CD4-positive, alpha-beta T cell treated with Interleukin-15 for 1 hour (primary cell): ENCODE results near the gene GPR89A.
"Not testable (repeated sequence)": the region's sequence is repeated elsewhere in the genome, so short reads cannot be mapped to it uniquely, and the experiment has no call there.

Experiments
- DNase-seq: peaks from one replicate; pipeline ENCODE4 v3.0.0-alpha.2; 2020

The GPR89A gene

DNA sequence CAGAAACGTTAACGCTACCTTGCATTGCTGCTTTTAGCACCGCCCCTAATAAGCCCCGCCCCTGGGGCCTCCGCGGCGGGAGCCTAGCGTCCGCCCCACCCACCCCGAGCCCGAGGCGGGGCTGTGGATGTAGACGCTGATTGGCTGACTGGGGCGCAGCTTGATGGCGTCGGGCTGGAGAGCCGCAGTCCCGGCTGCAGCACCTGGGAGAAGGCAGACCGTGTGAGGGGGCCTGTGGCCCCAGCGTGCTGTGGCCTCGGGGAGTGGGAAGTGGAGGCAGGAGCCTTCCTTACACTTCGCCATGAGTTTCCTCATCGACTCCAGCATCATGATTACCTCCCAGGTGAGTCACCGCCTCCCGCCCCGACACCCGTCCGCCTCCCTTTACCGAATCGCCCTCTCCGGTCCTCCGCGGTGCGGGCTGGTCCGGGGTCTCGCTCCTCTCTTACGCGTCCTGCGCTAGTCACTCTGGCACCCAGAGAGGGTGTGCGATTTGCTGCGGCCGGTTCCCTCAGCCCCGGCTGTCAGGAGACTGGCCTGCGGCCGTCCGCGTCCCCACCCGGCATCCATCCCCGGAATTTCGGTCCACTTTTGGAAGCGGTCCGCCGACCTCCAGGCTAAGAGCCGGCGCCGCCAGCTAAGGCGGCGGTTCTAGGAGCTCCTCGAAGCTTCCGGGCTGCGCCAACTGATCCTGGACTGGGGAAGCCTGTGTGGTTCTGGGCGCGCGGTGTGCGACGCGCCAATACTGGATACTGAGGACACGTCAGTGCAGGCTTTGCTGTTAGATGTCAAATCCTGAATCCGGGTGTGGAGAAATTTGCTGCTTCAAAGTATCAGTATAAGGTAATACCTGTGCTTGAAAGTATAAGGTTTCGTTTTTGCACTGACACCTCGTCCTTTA is at the start of gene GPR89A:
GPR89A (plus strand) TSS at position 156 of the 901 bp plus-strand sequence; CDS start at position 302, 146 bp downstream.
- DNase-seq: peak; percentile 96

DNA sequence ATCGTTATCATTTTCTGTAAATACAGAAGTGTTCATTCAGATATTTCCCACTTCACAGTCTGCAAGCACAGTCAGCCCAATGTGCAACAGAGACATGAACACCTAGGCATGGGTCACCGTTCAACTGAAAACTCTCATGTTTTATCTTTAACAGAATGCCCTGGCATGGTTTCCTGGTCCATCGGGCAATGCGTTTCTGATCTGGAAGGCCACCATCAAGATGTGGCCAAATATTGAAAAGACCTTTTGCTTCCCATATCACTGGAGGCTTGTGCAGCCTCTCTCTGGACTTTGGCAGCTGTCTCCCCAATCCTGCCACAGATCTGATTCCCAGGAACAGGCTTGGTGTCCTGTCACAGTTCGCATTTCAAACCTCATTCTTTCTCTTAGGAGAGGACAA is 21.0 kb upstream of the GPR89A start:
- DNase-seq: not testable (repeated sequence)

DNA sequence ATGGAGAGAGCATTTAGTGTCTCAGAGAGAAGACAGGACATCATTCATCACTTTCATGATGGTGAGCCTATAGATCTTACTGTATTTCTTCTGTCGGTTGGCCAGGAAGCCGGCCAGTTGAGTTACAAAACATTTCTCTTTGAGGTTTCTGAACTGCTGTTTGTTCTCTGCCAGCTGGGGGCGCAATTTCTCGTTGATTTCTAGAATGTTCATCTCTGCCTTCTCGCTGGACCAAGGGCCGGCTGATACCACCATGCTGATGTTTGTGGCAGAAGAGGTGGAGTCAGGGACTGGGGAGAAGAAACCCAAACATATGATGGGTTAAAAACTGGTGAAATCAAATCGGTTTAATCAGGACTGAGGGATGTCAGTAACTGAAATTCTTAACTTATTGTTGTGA is 17.0 kb upstream of the GPR89A start:
- peak; percentile 24 for DNase-seq

GRCh38 chr1:145592347-145592746 is 15.4 kb upstream of the GPR89A start:
- not testable (repeated sequence) for DNase-seq

DNA sequence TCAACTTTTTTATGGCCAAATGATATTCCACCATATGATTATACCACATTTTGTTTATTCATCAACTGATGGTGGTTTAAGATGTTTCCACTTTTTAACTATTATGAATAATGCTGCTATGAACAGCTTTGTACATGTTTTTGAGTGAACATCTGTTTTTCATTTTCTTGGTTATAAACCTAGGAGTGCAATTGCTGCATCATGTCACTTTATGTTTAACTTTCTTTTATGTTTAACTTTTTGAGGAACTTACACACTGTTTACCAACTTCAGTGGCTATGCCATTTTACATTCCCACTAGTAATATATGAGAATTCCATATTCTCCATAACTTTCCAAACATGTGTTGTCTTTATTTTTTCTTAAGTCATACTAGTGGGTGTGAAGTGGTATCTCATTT is 12.4 kb upstream of the GPR89A start:
- DNase-seq: not testable (repeated sequence)

- DNase-seq: not testable (repeated sequence)
Measured at GRCh38 chr1:145596236-145596635, 11.6 kb upstream of the GPR89A start.

DNA sequence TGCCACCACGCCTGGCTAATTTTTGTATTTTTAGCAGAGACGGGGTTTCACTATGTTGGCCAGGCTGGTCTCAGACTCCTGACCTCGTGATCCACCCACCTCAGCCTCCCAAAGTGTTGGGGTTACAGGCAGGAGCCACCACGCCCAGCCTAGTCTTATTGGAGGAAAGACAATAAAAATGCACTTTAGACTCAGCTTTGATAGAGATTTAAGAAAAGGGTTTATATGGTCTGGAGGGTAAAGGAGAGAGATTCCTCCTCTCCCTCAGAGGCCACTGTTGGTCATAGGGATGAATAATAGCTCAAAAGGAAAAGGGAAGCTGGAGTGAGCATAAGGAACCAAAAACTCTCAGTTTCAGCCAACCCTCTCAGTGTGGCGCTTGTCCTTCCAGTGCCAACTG is 8.4 kb upstream of the GPR89A start:
- not testable (repeated sequence) for DNase-seq

GRCh38 chr1:145601593-145601992 is 6.2 kb upstream of the GPR89A start:
- DNase-seq: no peak

- not testable (repeated sequence) for DNase-seq
Measured at GRCh38 chr1:145606840-145607239, 948 bp upstream of the GPR89A start.

DNA sequence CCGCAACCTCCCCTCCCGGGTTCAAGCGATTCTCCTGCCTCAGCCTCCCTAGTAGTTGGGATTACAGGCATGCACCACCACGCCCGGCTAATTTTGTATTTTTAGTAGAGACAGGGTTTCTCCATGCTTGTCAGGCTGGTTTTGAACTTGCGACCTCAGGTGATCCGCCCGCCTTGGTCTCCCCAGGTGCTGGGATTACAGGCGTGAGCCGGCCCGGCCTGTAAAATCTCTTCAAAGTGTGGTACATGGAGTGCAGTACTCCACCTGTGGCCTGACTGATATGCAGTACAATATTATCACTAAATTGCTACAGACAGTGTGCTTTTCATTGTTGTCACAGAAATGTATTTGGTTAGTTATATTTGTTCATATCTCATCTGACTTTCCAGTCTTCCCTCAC is 499 bp upstream of the GPR89A start:
- DNase-seq: not testable (repeated sequence)

DNA sequence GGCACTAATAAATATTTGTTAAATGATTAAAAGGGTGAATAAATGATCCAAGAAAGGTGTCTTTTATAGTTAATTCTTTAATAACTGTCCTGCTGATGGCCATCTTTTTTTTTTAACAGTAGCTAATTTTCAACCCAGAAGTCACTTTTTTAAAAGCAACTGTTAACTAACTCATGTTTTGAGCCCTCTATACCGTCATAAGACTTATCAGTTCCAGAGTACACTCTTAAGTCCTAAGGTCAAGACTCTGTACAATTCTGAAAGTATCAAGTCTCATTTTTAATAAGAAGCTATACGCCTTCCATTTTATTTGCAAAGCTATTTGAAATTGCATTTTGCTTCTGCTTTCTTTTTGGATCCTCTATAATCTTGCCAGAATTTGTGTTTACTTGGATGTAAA is 3.0 kb downstream of the GPR89A start:
- DNase-seq: not testable (repeated sequence)

GRCh38 chr1:145620073-145620472 is 12.3 kb downstream of the GPR89A start:
- not testable (repeated sequence) for DNase-seq

- DNase-seq: not testable (repeated sequence)
Measured at GRCh38 chr1:145622177-145622576, 14.4 kb downstream of the GPR89A start.

DNA sequence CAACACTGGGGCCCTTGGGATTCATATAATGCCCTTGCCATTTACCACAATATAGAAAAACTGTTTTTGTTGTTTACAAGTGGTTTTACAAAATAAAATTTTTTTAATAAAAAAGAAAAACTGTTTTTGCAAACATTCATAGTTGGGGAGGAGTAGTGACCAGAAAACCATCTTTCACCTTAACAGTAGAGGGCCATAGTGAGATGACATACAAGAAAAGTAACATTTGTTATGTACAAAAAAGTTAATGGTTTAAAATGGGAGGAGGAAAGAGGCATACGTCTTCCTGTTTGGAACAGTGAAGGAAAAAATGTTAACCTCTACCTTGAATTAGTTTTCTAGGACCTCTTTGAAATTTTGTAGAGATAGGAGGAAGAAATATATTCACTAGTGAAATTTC is 28.4 kb downstream of the GPR89A start:
- DNase-seq: not testable (repeated sequence)

DNA sequence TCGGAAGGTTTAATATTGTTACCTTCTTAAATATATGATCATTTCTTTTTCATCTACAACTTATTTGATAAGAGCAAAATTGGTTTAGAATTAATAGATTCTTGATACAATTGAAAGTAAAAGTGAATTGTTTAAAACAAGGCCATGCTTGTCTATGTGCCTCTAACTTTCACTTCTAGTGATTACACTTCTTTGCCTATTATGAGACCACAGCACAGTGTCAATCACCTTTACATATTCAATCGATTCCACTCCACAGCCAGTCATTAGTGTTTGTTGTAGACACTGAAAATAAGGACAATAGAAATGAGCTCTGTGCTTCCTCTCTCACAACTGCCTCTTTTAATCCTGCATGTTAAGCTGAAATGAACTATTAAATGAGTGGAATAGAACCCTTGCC is 34.1 kb downstream of the GPR89A start:
- not testable (repeated sequence) for DNase-seq

DNA sequence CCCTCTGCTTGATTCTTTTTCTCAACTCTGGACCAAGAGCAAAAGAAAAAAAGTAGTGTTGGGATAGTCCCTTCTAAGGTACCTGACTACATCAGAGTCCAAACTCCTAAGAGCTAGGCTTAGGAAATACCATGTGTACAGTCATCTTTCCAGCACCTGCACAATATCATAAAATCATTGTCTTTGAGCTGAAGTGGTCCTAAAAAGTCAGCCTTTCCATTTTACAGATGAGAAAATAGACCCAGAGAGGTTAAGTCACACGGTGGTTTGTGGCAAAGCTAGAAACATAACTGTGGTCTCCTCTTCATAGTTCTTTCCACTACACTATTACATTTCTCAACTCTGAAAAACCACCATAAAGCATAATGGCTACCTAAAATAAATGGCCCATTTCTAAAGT is 36.2 kb downstream of the GPR89A start:
- not testable (repeated sequence) for DNase-seq

DNA sequence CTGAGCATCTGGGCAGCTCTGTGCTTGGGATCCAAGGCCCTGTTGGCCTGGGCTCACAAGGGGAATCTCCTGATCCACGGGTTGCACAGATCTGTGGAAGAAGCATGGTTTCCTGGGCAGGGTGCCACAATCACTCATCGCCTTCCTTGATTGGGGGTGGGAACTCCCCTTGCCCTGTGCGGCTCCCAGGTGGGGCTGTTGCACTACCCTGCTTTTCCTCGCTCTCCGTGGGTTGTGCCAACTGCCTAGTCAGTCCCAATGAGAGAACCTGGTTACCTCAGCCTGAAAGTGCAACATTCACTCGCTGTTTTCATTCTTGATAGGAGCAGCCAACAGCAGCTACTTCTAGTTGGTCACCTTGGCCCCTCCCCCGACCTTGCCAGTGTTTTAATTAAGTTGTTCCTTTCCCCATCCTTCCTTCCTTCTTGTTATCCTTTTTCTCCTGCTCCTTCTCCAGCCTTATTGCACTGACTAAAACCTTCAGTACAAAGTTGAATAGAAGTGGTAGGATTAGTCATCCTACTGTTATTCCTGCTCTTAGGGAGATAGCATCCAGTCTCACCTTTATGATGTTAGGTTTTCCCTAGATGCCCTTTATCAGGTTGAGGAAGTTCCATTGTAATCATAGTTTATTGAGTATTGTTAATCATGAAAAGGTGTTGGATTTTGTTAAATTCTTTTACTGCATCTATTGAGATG is 48.6 kb downstream of the GPR89A start:
- not testable (repeated sequence) for DNase-seq

DNA sequence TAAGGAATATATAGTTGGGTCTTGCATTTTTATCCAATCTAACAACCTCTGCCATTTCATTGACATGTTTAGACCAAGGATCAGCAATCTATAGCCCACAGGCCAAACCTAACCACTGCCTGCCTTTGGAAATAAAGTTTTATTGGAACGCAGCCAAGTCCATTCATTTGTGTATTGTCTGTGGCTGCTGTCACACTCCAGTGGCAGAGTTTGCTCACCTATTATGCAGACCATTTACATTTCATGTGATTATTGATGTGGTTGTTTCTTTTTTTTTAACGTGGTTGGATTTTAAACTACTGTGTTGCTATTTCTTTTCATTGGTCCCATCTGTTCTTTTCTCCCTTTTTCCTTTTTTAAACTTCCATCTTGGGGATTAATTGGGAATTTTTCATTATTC is 54.7 kb downstream of the GPR89A start:
- DNase-seq: not testable (repeated sequence)

DNA sequence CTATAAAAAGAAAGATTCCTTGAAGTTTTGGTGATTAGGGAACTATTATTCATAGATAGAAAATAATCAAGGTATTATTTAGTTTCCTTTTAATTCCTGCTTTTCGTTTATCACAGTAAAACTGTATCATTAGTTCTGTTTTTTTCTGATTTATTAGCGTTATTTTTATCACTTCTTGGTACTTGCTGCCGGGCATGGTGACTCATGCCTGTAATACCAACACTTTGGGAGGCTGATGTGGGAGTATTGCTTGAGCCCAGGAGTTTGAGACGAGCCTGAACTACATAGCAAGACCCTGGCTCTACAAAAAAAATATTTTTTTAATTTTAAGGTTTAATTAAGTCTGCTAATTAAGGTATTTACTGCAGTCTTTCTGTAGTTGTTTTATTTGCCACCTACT is 57.2 kb downstream of the GPR89A start:
- not testable (repeated sequence) for DNase-seq

DNA sequence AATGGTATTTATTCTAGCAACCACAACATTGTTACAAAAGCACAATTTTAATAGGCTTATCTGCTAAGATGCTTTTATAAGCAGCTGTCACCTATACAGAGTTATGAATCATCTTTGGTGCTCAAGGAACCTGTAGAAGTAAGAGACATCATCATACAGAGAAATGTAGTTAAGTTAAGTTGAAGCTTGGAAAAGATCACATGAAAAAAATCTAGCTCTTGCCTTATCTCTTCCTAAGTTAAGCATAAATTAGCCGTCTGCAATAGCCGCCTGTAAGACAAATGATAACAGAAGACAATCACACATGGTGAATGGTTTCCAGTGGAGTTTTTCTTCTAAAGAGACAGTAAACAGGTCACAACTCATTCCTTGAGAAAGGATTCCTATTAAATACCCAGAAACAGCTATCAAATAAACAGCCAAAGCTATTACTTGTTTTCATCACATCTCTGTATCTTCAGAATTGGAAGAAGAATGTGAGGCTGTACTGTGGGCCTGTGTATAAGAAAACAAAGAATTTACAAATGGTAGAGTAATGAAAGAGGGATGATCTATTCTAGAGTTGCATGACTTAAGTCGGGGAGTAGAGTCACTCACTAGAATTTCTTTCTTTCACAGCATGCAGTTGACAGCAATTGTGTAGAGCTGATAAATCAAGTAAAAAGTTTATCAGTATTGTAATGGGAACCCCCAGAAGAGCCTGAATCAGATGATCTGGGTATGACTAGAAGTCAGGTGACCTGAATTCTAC is 63.4 kb downstream of the GPR89A start:
- DNase-seq: not testable (repeated sequence)

DNA sequence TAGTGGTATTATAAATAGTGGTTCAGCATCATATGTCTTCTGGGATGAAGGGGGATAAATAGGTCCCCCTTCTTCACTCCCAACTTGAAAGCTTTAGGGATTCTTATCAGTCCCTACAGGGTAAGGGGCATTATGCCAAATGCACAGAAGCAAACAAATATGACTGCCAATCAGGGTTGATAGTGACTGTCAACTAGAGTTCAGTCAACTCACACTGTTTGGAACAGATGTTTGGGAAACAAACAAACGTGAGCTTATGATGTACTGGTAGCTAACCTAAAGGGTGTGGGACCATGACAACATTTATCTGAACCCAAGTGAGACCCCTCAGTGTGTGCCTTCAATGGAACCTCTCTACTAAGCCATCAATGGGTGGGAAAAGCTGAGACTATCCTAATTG is 65.4 kb downstream of the GPR89A start:
- DNase-seq: not testable (repeated sequence)

DNA sequence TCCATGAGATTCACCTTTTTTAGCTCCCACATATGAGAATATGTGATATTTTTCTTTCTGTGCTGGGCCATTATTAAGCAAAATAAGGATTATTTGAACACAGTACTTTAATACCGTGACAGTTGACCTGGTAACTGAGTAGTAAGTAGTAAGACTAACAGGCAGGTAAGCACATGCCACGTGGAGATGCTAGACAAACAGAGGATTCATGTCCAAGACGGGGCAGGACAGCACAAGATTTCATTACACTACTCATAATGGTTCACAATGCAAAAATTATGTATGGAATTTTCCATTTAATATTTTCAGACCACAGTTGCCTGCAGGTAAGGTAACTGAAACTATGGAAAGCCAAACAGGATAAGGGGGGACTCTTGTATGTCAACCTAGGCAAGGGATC is 77.1 kb downstream of the GPR89A start:
- not testable (repeated sequence) for DNase-seq

- DNase-seq: not testable (repeated sequence)
Measured at GRCh38 chr1:145686078-145686477, 78.3 kb downstream of the GPR89A start.
